Measurements from ENCODE around the gene ZBTB20. TPM values are rescaled to one million over a fixed set of nuclear protein-coding genes. Genes with fewer than 3 reads are reported as not detected.

The ZBTB20 gene
- total and polyA plus RNA-seq, 2 of the 4 experiments (the other 2 are of a cell fraction) = 0.75 to 14.7 TPM

GRCh38 chr3:114903213-114903612, 243.9 kb downstream of the ZBTB20 start:
- peak; percentile 2 for DNase-seq

More at GRCh38 chr3:114903213-114903612, 243.9 kb downstream of the ZBTB20 start:
- WGBS, 2 experiments (ENCODE audit: extremely low coverage in 2 of 2, insufficient read length in 1 of 2) = no CpG with 5 or more reads among the region's 1 CpG
- ATAC-seq (ENCODE audit: low read depth) = no peak
- no peak overlapping the region for H3K4me3 ChIP-seq (ENCODE audit: insufficient read depth, low read depth, low read length)
- H2BK15ac ChIP-seq (ENCODE audit: low read depth, low read length) = no peak overlapping the region
- no TSS peak for BruUV-seq (replicated peaks)
- TF ChIP-seq MXI1 (IDR thresholded peaks at IDR 0.05; ENCODE audit: borderline replicate concordance, low read depth, low read length) = no peak
- no peak for TF ChIP-seq RCOR1 (IDR thresholded peaks at IDR 0.05; ENCODE audit: insufficient replicate concordance, low read length)
- no peak for TF ChIP-seq CEBPB (IDR thresholded peaks at IDR 0.05; ENCODE audit: low read depth, low read length)
- no peak for TF ChIP-seq MAFK (IDR thresholded peaks at IDR 0.05; ENCODE audit: low read depth, low read length)
- no peak for TF ChIP-seq CHD1 (IDR thresholded peaks at IDR 0.05; ENCODE audit: low read depth, low read length)
- no peak overlapping the region for H2AFZ ChIP-seq (replicated peaks; ENCODE audit: low read length, poor library complexity)
- no peak overlapping the region for H3K4me2 ChIP-seq (ENCODE audit: low read depth, low read length)
- peaks cover 2% of the 10 kb centered on the region; the same call in 1 of the 2 replicates for H3K4me1 ChIP-seq (ENCODE audit: control insufficient read depth, insufficient read depth, low read length)
- no peak overlapping the region for H2AK9ac ChIP-seq (replicated peaks; ENCODE audit: low read depth, low read length, poor library complexity)
- no peak overlapping the region for H3K14ac ChIP-seq (replicated peaks; ENCODE audit: low read depth, low read length)
- H4K20me1 ChIP-seq (ENCODE audit: insufficient read depth, low read length) = no peaks in the 10 kb centered on the region
- no peak overlapping the region for H3K9ac ChIP-seq (ENCODE audit: low read depth, low read length)
- H2BK120ac ChIP-seq (ENCODE audit: low read depth, low read length) = no peak overlapping the region
- H3K36me3 ChIP-seq (ENCODE audit: control insufficient read depth, insufficient read depth, low read length) = no peaks in the 10 kb centered on the region
- POLR2A ChIA-PET (ENCODE audit: unreplicated experiment) = no interaction called here
- no peak overlapping the region for H4K5ac ChIP-seq (ENCODE audit: low read depth, low read length)
- no peak overlapping the region for H4K91ac ChIP-seq (ENCODE audit: insufficient read depth, low read depth, low read length)
- H3K4ac ChIP-seq (ENCODE audit: low read depth, low read length) = no peak overlapping the region
- CTCF ChIA-PET = interaction anchor here (0.6 to 0.7 kb wide), 2 partner anchors 10 to 12 kb away, joined by 3 to 4 read pairs; no protein-coding TSS in a partner anchor
- in situ Hi-C loops (cut with MboI; ENCODE audit: low sequenced_read_pairs) = no loop called here
- no peak overlapping the region; the same call in 1 of the 2 replicates for H3K18ac ChIP-seq (ENCODE audit: low read depth, low read length)
- H3K9me1 ChIP-seq (ENCODE audit: insufficient read depth, low read length) = peaks cover 3% of the 10 kb centered on the region
- dilution Hi-C loops (cut with HindIII; ENCODE audit: low sequenced_read_pairs, unreplicated experiment) = no loop called here
- no peak overlapping the region for H3K23ac ChIP-seq (ENCODE audit: low read depth, low read length)
- H3K56ac ChIP-seq (ENCODE audit: extremely low read depth, insufficient read depth, low read length) = no peak overlapping the region
- intact Hi-C loops (cut with micrococcal nuclease) = no loop called here
- no peak overlapping the region for H2BK5ac ChIP-seq (ENCODE audit: low read depth, low read length, poor library complexity, severe bottlenecking)
- H3K27me3 ChIP-seq (ENCODE audit: control insufficient read depth, insufficient read depth, low read length) = no peaks in the 10 kb centered on the region
- no peak overlapping the region for H3K27ac ChIP-seq (ENCODE audit: insufficient read depth, low read length)
- H3K79me1 ChIP-seq (ENCODE audit: low read depth in 1 of 2, low read length in 2 of 2) = no peaks in the 10 kb centered on the region; a peak in 1 of 4 replicates
- H4K8ac ChIP-seq (ENCODE audit: low read depth in 2 of 2, low read length in 2 of 2) = no peak overlapping the region
- H2AK5ac ChIP-seq (ENCODE audit: low read depth, low read length) = no peak overlapping the region
- H3K9me3 ChIP-seq (ENCODE audit: control insufficient read depth, insufficient read depth, low read length) = no peaks in the 10 kb centered on the region
- H2BK20ac ChIP-seq (ENCODE audit: low read depth, low read length) = no peak overlapping the region

Measured in IMR-90 (cell line).